Activated naive CD8-positive, alpha-beta T cell treated with anti-CD3 and anti-CD28 coated beads, Interleukin-2, amount 10 ng/mL, durations not matched to agents 7 days and 5 days (primary cell): ENCODE data around the gene UVRAG. TPM values are rescaled to one million over a fixed set of nuclear protein-coding genes. Genes with fewer than 3 reads are reported as not detected.

Experiments used
- ATAC-seq: fragments of 150-1000 bp; cut with Tn5 transposase; one replicate; pipeline ENCODE4 v1.10.0; 2021; ENCODE audit warnings: low read depth, moderate library complexity
- POLR2A ChIA-PET: fragments of 350-600 bp; sonication (Branson Sonifier 250); formaldehyde crosslinking; loops from one replicate; lab custom pipeline; 2021; ENCODE audit warnings: antibody characterized with exemption; lab: Charles Lee
- DNase-seq: peaks from one replicate; pipeline ENCODE4 v3.0.0; 2021
- H3K27ac Mint-ChIP-seq: one replicate; pipeline ENCODE4 v1.8.0; 2022; ENCODE audit warnings: mild to moderate bottlenecking, mixed read lengths
- H3K27me3 Mint-ChIP-seq: one replicate; pipeline ENCODE4 v1.8.0; 2022; ENCODE audit warnings: mild to moderate bottlenecking, moderate library complexity, mixed read lengths
- H3K36me3 Mint-ChIP-seq: one replicate; pipeline ENCODE4 v1.8.0; 2021; ENCODE audit warnings: mild to moderate bottlenecking, mixed read lengths
- H3K4me1 Mint-ChIP-seq: one replicate; pipeline ENCODE4 v1.8.0; 2021; ENCODE audit warnings: mixed read lengths
- H3K4me3 Mint-ChIP-seq: one replicate; pipeline ENCODE4 v1.8.0; 2022; ENCODE audit warnings: mild to moderate bottlenecking, moderate library complexity, mixed read lengths
- H3K9me3 Mint-ChIP-seq: one replicate; pipeline ENCODE4 v1.8.0; 2021; ENCODE audit warnings: mixed read lengths
- total RNA-seq, 2 experiments: library from RNA; stranded (reverse); gene quantifications; one replicate each; pipeline ENCODE4 v1.2.3, GENCODE V29; 2021

The UVRAG gene
- total RNA-seq, 2 experiments from 2014 or later = 22.3 to 22.6 TPM

- POLR2A ChIA-PET = interaction anchor here (0.7 kb wide), 1 partner anchor 161 kb away, joined by 5 read pairs; no protein-coding TSS in a partner anchor
- ATAC-seq = no peak
- Mint-ChIP-seq H3K27me3 (no peaks in the 10 kb centered on the region), H3K4me3 (no peak overlapping the region), H3K27ac (no peak overlapping the region), H3K9me3 (no peaks in the 10 kb centered on the region), H3K36me3 (peaks cover 3% of the 10 kb centered on the region), H3K4me1 (peaks cover 9% of the 10 kb centered on the region)
- no peak for DNase-seq
Observed at GRCh38 chr11:75894036-75894585, 79.1 kb downstream of the UVRAG start.

GRCh38 chr11:75896843-75897419 is 81.9 kb downstream of the UVRAG start:
- no peak for ATAC-seq
- peaks cover 3% of the 10 kb centered on the region for H3K36me3 Mint-ChIP-seq
- POLR2A ChIA-PET = interaction anchor here (1.5 kb wide), 1 partner anchor 255 kb away, joined by 3 read pairs; no protein-coding TSS in a partner anchor
- H3K27me3 Mint-ChIP-seq = no peaks in the 10 kb centered on the region
- no peak overlapping the region for H3K27ac Mint-ChIP-seq
- DNase-seq = no peak
- peaks cover 3% of the 10 kb centered on the region for H3K4me1 Mint-ChIP-seq
- H3K4me3 Mint-ChIP-seq = no peak overlapping the region
- H3K9me3 Mint-ChIP-seq = no peaks in the 10 kb centered on the region

DNA sequence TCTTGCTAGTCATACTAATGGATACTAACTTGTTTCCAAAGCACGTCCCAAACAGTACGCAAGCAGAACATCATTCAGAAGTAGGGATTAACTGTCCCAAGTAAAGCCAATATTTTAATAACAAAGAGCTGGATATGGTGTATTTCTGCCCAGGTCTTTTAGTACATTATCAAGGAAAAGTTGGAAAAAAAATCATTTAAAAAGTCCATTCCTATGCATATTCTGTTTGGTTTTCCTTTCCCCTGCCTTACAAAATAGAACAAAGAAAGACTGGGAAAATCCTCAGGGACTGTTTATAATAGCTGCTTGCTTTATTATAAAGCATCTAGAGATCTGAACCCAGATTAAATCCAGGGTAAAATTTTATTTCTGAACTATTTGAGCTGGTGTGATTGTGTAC is 83.9 kb downstream of the UVRAG start:
- POLR2A ChIA-PET = interaction anchor here (0.6 kb wide), 1 partner anchor 12 kb away, joined by 3 read pairs; no protein-coding TSS in a partner anchor
- Mint-ChIP-seq H3K27ac (no peak overlapping the region), H3K4me1 (peaks cover 2% of the 10 kb centered on the region), H3K36me3 (no peaks in the 10 kb centered on the region), H3K27me3 (no peaks in the 10 kb centered on the region), H3K4me3 (no peak overlapping the region), H3K9me3 (no peaks in the 10 kb centered on the region)
- no peak for ATAC-seq
- no peak for DNase-seq

DNA sequence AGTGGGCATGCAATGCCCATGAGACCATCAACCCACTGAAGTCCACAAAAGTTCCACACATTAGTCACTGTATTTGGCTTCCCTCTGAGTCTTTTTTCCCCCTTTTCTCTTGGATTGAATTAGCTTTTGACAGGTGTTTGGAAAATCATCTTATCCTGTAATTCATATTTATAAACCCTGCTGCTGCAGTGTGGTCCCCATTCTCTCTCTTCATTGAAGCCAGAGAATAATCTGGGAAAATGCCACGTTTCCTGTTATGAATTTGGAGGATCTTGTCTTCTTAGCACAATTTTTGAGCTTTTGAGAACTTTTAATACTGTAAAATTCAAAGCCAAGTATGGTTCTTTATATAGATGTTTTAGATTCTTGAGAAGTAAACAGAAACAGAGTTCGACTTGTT is 84.8 kb downstream of the UVRAG start:
- H3K9me3 Mint-ChIP-seq = no peaks in the 10 kb centered on the region
- H3K27me3 Mint-ChIP-seq = no peaks in the 10 kb centered on the region
- H3K27ac Mint-ChIP-seq = no peak overlapping the region
- no peak for ATAC-seq
- POLR2A ChIA-PET = no interaction called here
- H3K4me1 Mint-ChIP-seq = peaks cover 2% of the 10 kb centered on the region
- DNase-seq = no peak
- H3K4me3 Mint-ChIP-seq = no peak overlapping the region
- no peaks in the 10 kb centered on the region for H3K36me3 Mint-ChIP-seq

- no peaks in the 10 kb centered on the region for H3K27me3 Mint-ChIP-seq
- ATAC-seq (no peak), DNase-seq (no peak)
- peaks cover 5% of the 10 kb centered on the region for H3K36me3 Mint-ChIP-seq
- no peak overlapping the region for H3K4me3 Mint-ChIP-seq
- peaks cover 2% of the 10 kb centered on the region for H3K4me1 Mint-ChIP-seq
- no peak overlapping the region for H3K27ac Mint-ChIP-seq
- POLR2A ChIA-PET = no interaction called here
- no peaks in the 10 kb centered on the region for H3K9me3 Mint-ChIP-seq
Observed at GRCh38 chr11:75900848-75901247, 85.8 kb downstream of the UVRAG start.

- POLR2A ChIA-PET = no interaction called here
- H3K4me1 Mint-ChIP-seq = peaks cover 3% of the 10 kb centered on the region
- ATAC-seq = no peak
- no peak for DNase-seq
- no peak overlapping the region for H3K27ac Mint-ChIP-seq
- H3K9me3 Mint-ChIP-seq = no peaks in the 10 kb centered on the region
- no peaks in the 10 kb centered on the region for H3K27me3 Mint-ChIP-seq
- H3K4me3 Mint-ChIP-seq = no peak overlapping the region
- peaks cover 6% of the 10 kb centered on the region for H3K36me3 Mint-ChIP-seq
Observed at GRCh38 chr11:75902631-75903030, 87.6 kb downstream of the UVRAG start.

DNA sequence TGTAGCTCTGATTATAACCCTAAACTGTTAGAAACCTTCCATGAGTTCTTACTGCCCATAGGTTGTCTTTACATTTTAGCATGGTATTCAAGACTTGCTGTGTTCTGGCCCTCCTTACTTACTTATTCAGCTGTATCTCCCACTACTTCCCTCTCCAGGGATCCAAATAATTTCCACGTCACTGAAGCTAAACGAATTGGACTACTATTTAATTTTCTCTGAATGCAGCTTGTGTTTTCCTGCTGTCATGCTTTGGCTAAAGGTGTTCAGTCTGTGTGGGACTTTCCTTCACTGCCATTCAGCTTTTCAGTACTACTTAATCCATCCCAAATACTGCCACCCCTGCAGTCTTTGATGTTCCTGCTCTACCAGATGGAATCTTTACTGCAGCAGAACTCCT is 88.3 kb downstream of the UVRAG start:
- DNase-seq (no peak), ATAC-seq (no peak)
- no peak overlapping the region for H3K4me3 Mint-ChIP-seq
- H3K4me1 Mint-ChIP-seq = peaks cover 6% of the 10 kb centered on the region
- no peak overlapping the region for H3K27ac Mint-ChIP-seq
- no peaks in the 10 kb centered on the region for H3K27me3 Mint-ChIP-seq
- POLR2A ChIA-PET = no interaction called here
- peaks cover 7% of the 10 kb centered on the region for H3K36me3 Mint-ChIP-seq
- no peaks in the 10 kb centered on the region for H3K9me3 Mint-ChIP-seq

GRCh38 chr11:75905434-75905833 is 90.4 kb downstream of the UVRAG start:
- no peak for ATAC-seq
- POLR2A ChIA-PET = no interaction called here
- Mint-ChIP-seq H3K36me3 (peaks cover 7% of the 10 kb centered on the region), H3K27ac (no peak overlapping the region), H3K4me1 (peaks cover 13% of the 10 kb centered on the region), H3K27me3 (no peaks in the 10 kb centered on the region), H3K4me3 (no peak overlapping the region), H3K9me3 (no peaks in the 10 kb centered on the region)
- no peak for DNase-seq

DNA sequence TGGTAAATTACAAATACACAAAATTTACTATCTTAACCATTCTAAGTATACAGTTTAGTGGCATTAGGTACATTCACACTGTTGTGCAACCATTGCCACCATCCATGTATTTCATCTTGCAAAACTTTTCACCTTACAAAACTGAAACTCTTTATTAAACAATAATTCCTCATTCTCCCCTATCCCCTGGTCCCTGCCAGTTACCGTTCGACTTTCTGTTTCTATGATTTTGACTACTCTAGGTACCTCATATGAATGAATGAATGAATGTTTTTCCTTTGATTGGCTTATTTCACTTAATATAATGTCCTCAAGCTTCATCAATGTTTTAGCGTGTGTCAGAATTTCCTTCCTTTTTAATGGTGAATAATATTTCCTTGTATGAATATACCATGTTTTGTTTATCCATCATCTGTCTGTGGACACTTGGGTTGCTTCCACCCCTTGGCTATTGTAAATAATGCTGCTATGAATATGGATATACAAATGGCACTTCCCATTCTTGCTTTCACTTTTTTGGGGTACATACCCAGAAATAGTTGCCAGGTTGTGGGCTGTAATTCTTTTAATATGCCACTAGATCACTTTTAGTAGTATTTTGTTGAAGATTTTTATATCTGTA is 93.0 kb downstream of the UVRAG start:
- ATAC-seq (no peak), DNase-seq (no peak)
- peaks cover 13% of the 10 kb centered on the region for H3K4me1 Mint-ChIP-seq
- no peaks in the 10 kb centered on the region for H3K27me3 Mint-ChIP-seq
- H3K36me3 Mint-ChIP-seq = peaks cover 16% of the 10 kb centered on the region
- no peaks in the 10 kb centered on the region for H3K9me3 Mint-ChIP-seq
- no peak overlapping the region for H3K27ac Mint-ChIP-seq
- POLR2A ChIA-PET = no interaction called here
- no peak overlapping the region for H3K4me3 Mint-ChIP-seq

DNA sequence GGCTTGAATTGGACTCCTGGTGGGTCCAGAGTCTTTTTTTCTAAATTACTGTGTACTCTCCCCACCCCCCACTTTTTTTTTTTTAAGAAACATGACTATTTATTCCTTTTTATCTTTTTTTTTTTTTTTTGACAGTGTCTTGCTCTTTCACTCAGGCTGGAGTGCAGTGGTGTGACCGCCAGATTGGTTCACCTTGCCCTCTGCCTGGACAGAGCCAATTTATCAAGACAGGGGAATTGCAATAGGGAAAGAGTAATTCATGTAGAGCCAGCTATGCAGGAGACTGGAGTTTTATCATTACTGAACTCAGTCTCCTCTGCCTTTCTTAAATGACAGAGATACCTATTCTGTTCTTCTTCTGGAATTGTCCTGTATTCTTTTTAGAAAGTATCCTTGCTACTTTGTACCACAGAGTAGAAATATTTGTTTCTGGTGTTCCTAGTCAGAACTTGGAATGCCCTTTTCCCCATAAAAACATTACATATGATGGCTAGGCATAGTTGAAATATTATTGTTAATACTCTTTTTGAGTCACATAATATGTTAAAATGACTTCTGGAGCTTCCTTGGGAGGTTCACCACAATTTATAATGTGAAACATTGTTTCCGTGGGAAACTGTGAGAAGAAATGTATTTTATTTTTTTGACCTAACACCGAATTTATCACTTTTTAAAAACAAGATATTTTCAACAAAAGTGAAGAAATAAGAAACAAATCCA is 95.6 kb downstream of the UVRAG start:
- peaks cover 17% of the 10 kb centered on the region for H3K4me1 Mint-ChIP-seq
- H3K27me3 Mint-ChIP-seq = no peaks in the 10 kb centered on the region
- POLR2A ChIA-PET = no interaction called here
- DNase-seq (no peak), ATAC-seq (no peak)
- no peak overlapping the region for H3K27ac Mint-ChIP-seq
- H3K4me3 Mint-ChIP-seq = no peak overlapping the region
- H3K36me3 Mint-ChIP-seq = peaks cover 20% of the 10 kb centered on the region
- no peaks in the 10 kb centered on the region for H3K9me3 Mint-ChIP-seq

DNA sequence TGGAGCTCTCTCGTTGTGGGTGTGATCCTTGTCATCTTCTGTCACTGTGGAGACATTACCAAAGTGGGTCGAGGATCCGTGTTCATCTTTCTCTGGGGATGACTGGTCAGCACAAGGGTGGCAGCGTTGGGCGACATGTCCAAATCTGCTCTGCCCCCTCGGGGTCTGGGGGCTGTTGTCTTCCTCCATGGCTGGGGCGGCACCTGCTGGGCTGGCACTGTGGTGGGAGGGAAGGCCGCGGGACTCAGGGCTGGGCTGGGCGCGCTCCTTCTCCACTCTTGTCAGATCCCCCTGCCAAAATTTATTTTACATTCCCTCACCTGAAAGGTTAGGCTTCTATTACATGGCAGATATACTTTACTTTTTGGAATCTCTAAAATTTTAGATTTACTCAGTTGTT is 96.4 kb downstream of the UVRAG start:
- DNase-seq = no peak
- no peak overlapping the region for H3K4me3 Mint-ChIP-seq
- peaks cover 18% of the 10 kb centered on the region for H3K36me3 Mint-ChIP-seq
- H3K4me1 Mint-ChIP-seq = peaks cover 17% of the 10 kb centered on the region
- POLR2A ChIA-PET = no interaction called here
- no peak for ATAC-seq
- H3K9me3 Mint-ChIP-seq = no peaks in the 10 kb centered on the region
- no peak overlapping the region for H3K27ac Mint-ChIP-seq
- H3K27me3 Mint-ChIP-seq = no peaks in the 10 kb centered on the region

DNA sequence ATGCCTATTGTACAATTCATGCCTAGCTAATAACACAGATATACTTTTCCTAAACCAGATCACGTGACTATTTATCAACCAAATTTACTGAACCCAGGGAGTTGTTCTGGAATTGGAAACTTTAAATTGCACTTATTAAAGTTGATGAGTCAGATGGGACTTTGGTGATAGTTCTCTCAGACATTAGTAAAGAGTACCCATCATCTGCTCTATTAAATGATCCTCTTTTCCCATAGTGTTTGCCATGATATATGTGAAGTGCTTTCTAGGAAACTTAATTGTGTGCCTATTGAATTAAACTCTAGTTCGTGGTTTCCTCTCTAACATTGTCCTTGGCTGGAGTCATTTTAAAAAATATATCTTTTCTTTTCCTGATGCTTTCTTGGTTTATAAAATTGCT is 99.0 kb downstream of the UVRAG start:
- POLR2A ChIA-PET = no interaction called here
- peaks cover 7% of the 10 kb centered on the region for H3K4me1 Mint-ChIP-seq
- H3K4me3 Mint-ChIP-seq = no peak overlapping the region

DNA sequence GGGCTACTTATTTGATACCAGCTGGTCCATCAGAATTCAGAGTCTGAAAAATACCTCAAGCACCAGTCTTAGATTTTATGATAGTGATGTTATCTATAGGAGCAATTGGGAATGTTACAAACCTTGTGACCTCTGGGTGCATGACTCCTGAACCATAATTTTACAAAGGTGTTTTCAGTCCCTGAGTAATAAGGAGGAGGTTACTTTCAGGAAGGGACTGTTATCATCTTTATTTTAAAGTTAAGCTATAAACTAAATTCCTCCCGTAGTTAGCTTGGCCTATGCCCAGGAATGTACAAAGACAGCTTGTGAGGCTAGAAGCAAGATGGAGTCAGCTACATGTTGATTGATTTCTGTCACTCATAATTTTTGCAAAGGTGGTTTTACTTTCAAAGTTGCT is 101.9 kb downstream of the UVRAG start:
- no peak for ATAC-seq
- Mint-ChIP-seq H3K36me3 (peaks cover 27% of the 10 kb centered on the region), H3K27ac (no peak overlapping the region)

More for the DNA sequence above, 99.0 kb downstream of the UVRAG start:
- Mint-ChIP-seq H3K27ac (no peak overlapping the region), H3K27me3 (no peaks in the 10 kb centered on the region), H3K36me3 (peaks cover 22% of the 10 kb centered on the region), H3K9me3 (no peaks in the 10 kb centered on the region)
- DNase-seq (no peak), ATAC-seq (no peak)

More for the DNA sequence above, 101.9 kb downstream of the UVRAG start:
- H3K4me3 Mint-ChIP-seq = no peak overlapping the region
- no peaks in the 10 kb centered on the region for H3K9me3 Mint-ChIP-seq
- no peak for DNase-seq
- no peaks in the 10 kb centered on the region for H3K27me3 Mint-ChIP-seq
- peaks cover 8% of the 10 kb centered on the region for H3K4me1 Mint-ChIP-seq
- POLR2A ChIA-PET = no interaction called here
